Liver (tissue), 3 donors: ENCODE measurements around the gene DENND4A.

Experiments
- ATF3 ChIP-seq: IDR thresholded peaks from 2 replicates; pipeline ENCODE4 v1.6.1; 2016; ENCODE audit warnings: antibody characterized with exemption
- EGR1 ChIP-seq, 2 donors: IDR thresholded peaks; 2 replicates each; pipeline ENCODE4 v1.6.1; 2016 to 2018; ENCODE audit warnings: antibody characterized with exemption in 2 of 2, low read depth in 2 of 2
- FOXA1 ChIP-seq: IDR thresholded peaks from 2 replicates; pipeline ENCODE4 v1.6.1; 2016; ENCODE audit warnings: antibody characterized with exemption
- GABPA ChIP-seq, 2 donors: IDR thresholded peaks in 1 of 2; conservative IDR thresholded peaks in 1 of 2; 2 replicates each; pipeline ENCODE4 v1.6.1; 2016; ENCODE audit warnings: antibody characterized with exemption in 2 of 2, mild to moderate bottlenecking in 1 of 2, moderate library complexity in 1 of 2
- HNF4A ChIP-seq, 2 donors: conservative IDR thresholded peaks; 2 replicates each; pipeline ENCODE4 v1.6.1; 2016; ENCODE audit warnings: antibody characterized with exemption in 2 of 2, mild to moderate bottlenecking in 2 of 2
- RAD21 ChIP-seq, 2 donors: IDR thresholded peaks; 2 replicates each; pipeline ENCODE4 v1.6.1; 2016; ENCODE audit warnings: antibody characterized with exemption in 2 of 2, mild to moderate bottlenecking in 2 of 2
- RXRA ChIP-seq, 2 donors: IDR thresholded peaks; 2 replicates each; pipeline ENCODE4 v1.6.1; 2017 to 2018; ENCODE audit warnings: antibody characterized with exemption in 2 of 2, mild to moderate bottlenecking in 1 of 2
- SP1 ChIP-seq: IDR thresholded peaks from 2 replicates; pipeline ENCODE4 v1.6.1; 2018; ENCODE audit warnings: antibody characterized with exemption, mild to moderate bottlenecking
- TAF1 ChIP-seq: conservative IDR thresholded peaks from 2 replicates; pipeline ENCODE4 v1.6.1; 2016; ENCODE audit warnings: antibody characterized with exemption, mild to moderate bottlenecking
- YY1 ChIP-seq: IDR thresholded peaks from 2 replicates; pipeline ENCODE4 v1.6.1; 2016; ENCODE audit warnings: antibody characterized with exemption, mild to moderate bottlenecking
- ZBTB33 ChIP-seq: IDR thresholded peaks from 2 replicates; pipeline ENCODE4 v1.6.1; 2016; ENCODE audit warnings: antibody characterized with exemption
- TF ChIP-seq, protein P1 (sequence below): fragments of 150-350 bp; IDR thresholded peaks from 2 replicates; pipeline ENCODE4 v1.5.1; 2017; ENCODE audit warnings: improper control_type of control experiment, low read depth, low read length; ENCODE audit not compliant: missing input control
- TF ChIP-seq, protein P2 (sequence below): IDR thresholded peaks from 2 replicates; pipeline ENCODE4 v1.6.1; 2016; ENCODE audit warnings: antibody characterized with exemption
- donor health status: healthy.
- donor health status: healthy.

DNA sequence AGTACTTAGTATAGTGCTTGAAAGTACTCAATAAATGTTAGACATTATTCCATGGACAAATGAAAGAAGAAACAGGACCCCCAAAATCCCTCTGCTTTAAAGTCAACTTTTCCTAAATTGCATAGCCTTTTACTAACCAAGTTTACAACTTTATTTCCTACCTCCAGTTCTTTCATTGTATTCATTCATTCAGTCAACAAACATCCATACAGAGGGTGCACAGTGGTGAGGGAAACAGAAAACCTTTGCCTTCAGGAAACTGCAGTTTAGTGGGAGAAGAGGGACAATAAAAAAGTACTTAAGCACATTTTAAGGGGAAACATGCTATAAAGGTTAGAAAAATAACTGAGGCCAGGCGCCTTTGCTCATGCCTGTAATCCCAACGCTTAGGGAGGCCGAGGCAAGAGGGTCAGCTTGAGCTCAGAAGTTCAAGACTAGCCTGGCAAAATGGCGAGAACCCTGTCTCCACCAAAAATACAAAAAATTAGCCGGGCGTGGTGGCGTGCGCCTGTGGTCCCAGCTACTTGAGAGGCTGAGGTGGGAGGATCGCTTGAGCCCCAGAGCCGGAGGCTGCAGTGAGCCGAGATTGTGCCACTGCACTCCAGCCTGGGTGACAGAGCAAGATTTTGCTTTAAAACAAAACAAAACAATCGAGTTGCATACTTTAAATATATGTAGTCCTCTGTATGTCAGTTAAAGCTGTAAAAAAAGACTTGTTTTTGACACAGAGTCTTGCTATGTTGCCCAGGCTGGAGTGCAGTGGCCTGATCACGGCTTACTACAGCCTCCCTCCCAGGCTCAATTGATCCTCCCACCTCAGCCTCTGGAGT is 1.1 kb upstream of the DENND4A start:
- TF ChIP-seq ATF3 (no peak), TAF1 (no peak), ZBTB33 (no peak), EGR1 (IDR thresholded peaks at IDR 0.05; ENCODE audit: low read depth in 2 of 2) (no peak), HNF4A (conservative IDR thresholded peaks at IDR 0.05) (no peak), RAD21 (IDR thresholded peaks at IDR 0.05) (no peak), SP1 (no peak), YY1 (no peak), GABPA (IDR thresholded peaks at IDR 0.05 in 1 of 2, conservative IDR thresholded peaks at IDR 0.05 in 1 of 2) (no peak), FOXA1 (no peak), RXRA (IDR thresholded peaks at IDR 0.05) (no peak)
- TF ChIP-seq, protein P1, sequence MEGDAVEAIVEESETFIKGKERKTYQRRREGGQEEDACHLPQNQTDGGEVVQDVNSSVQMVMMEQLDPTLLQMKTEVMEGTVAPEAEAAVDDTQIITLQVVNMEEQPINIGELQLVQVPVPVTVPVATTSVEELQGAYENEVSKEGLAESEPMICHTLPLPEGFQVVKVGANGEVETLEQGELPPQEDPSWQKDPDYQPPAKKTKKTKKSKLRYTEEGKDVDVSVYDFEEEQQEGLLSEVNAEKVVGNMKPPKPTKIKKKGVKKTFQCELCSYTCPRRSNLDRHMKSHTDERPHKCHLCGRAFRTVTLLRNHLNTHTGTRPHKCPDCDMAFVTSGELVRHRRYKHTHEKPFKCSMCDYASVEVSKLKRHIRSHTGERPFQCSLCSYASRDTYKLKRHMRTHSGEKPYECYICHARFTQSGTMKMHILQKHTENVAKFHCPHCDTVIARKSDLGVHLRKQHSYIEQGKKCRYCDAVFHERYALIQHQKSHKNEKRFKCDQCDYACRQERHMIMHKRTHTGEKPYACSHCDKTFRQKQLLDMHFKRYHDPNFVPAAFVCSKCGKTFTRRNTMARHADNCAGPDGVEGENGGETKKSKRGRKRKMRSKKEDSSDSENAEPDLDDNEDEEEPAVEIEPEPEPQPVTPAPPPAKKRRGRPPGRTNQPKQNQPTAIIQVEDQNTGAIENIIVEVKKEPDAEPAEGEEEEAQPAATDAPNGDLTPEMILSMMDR, result no peak
- TF ChIP-seq, protein P2, sequence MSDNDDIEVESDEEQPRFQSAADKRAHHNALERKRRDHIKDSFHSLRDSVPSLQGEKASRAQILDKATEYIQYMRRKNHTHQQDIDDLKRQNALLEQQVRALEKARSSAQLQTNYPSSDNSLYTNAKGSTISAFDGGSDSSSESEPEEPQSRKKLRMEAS, result no peak
